GM12878 (cell line): Measurements from ENCODE around the gene OR1L8. TPM values are rescaled to one million over a fixed set of nuclear protein-coding genes. Genes with fewer than 3 reads are reported as not detected.

Source experiments
- ATAC-seq: fragments of 200-7000 bp; cut with Tn5 transposase; 3 replicates; pipeline ENCODE4 v1.9.1; 2020; ENCODE audit warnings: mild to moderate bottlenecking, moderate library complexity
- BruUV-seq: library from RNA; stranded (reverse); fragments of 400-500 nt; replicated peaks from 2 replicates; lab custom pipeline; 2021; lab: Mats Ljungman, UMichigan
- CTCF ChIA-PET: fragments of 300-600 bp; sonication (Branson Sonifier 250); formaldehyde crosslinking; extraction: SDS; loops from one replicate; lab custom pipeline; 2021; ENCODE audit warnings: inconsistent platforms; lab: Yijun Ruan, JAX
- POLR2A ChIA-PET: fragments of 350-600 bp; formaldehyde crosslinking; extraction: SDS; loops from one replicate; lab custom pipeline; 2021; ENCODE audit warnings: inconsistent platforms; lab: Charles Lee
- RAD21 ChIA-PET: fragments of 300-600 bp; sonication (Branson Sonifier 250); formaldehyde crosslinking; loops from one replicate; lab custom pipeline; 2023; ENCODE audit warnings: antibody characterized with exemption; ENCODE audit not compliant: unreplicated experiment; lab: Charles Lee
- SMC1A ChIA-PET: fragments of 300-600 bp; sonication (Branson Sonifier 250); formaldehyde crosslinking; loops from one replicate; lab custom pipeline; 2023; ENCODE audit not compliant: unreplicated experiment, uncharacterized antibody; lab: Charles Lee
- DNase-seq: peaks from one replicate; pipeline ENCODE4 v3.0.0-alpha.2; 2011; ENCODE audit warnings: low read depth, low spot score
- FAIRE-seq: peaks from 3 replicates; lab custom pipeline; 2011; peaks lifted over from hg19 to GRCh38; lab: Jason Lieb, UNC
- H2AFZ ChIP-seq: 2 replicates; pipeline ENCODE4 v1.6.0; 2011; ENCODE audit warnings: low read depth, low read length, control low read depth; ENCODE audit not compliant: control insufficient read depth
- H3K27ac ChIP-seq: 2 replicates; pipeline ENCODE4 v1.5.1; 2011; ENCODE audit warnings: control low read depth; ENCODE audit not compliant: control insufficient read depth, insufficient read depth
- H3K27me3 ChIP-seq, 2 experiments: replicated peaks in 1 of 2; 2 replicates each; pipeline versions ENCODE4 v1.6.0 to v1.6.1; 2011; ENCODE audit warnings: low read length in 1 of 2; ENCODE audit not compliant: control insufficient read depth in 2 of 2, insufficient read depth in 2 of 2
- H3K36me3 ChIP-seq, 2 experiments: 2 replicates each; pipeline ENCODE4 v1.5.1; 2011; ENCODE audit warnings: low read length in 1 of 2; ENCODE audit not compliant: control insufficient read depth in 2 of 2, insufficient read depth in 2 of 2
- H3K4me1 ChIP-seq: 2 replicates; pipeline ENCODE4 v1.6.1; 2011; ENCODE audit warnings: mild to moderate bottlenecking, low read length, moderate library complexity, mixed read lengths; ENCODE audit not compliant: control insufficient read depth, insufficient read depth
- H3K4me2 ChIP-seq: 2 replicates; pipeline ENCODE4 v1.6.0; 2011; ENCODE audit warnings: control low read depth; ENCODE audit not compliant: control insufficient read depth, insufficient read depth
- H3K4me3 ChIP-seq: fragments of 200-600 bp; sonication (generic); 2 replicates; pipeline ENCODE4 v1.5.1; 2016
- H3K79me2 ChIP-seq: 2 replicates; pipeline ENCODE4 v1.6.0; 2011; ENCODE audit warnings: low read length; ENCODE audit not compliant: control insufficient read depth, insufficient read depth
- H3K9ac ChIP-seq: 2 replicates; pipeline ENCODE4 v1.8.0; 2011; ENCODE audit warnings: low read length, control low read depth, mixed read lengths; ENCODE audit not compliant: control insufficient read depth, insufficient read depth
- H3K9me3 ChIP-seq: replicated peaks from 3 replicates; pipeline ENCODE4 v1.5.1; 2011; ENCODE audit warnings: mild to moderate bottlenecking, low read length; ENCODE audit not compliant: control insufficient read depth, insufficient read depth
- H4K20me1 ChIP-seq: 2 replicates; pipeline ENCODE4 v1.6.0; 2011; ENCODE audit not compliant: control insufficient read depth, insufficient read depth
- ATF7 ChIP-seq: fragments of 450-650 bp; IDR thresholded peaks from 2 replicates; pipeline ENCODE4 v1.6.1; 2016; ENCODE audit warnings: low read depth, mild to moderate bottlenecking
- BRCA1 ChIP-seq: IDR thresholded peaks from 2 replicates; pipeline ENCODE4 v1.6.1; 2011; ENCODE audit warnings: low read depth, low read length, improper control_type of control experiment
- CREM ChIP-seq: IDR thresholded peaks from 2 replicates; pipeline ENCODE4 v1.6.1; 2014; ENCODE audit warnings: antibody characterized with exemption, low read depth
- EGR1 ChIP-seq, 2 experiments: IDR thresholded peaks; 1 replicate in 1 of 2; 2 replicates in 1 of 2; pipeline ENCODE4 v1.6.1; 2011 to 2012; ENCODE audit warnings: low read depth in 2 of 2, low read length in 2 of 2, borderline replicate concordance in 1 of 2, mild to moderate bottlenecking in 1 of 2, moderate library complexity in 1 of 2
- IKZF1 ChIP-seq: fragments of 450-650 bp; conservative IDR thresholded peaks from 2 replicates; pipeline ENCODE4 v1.6.1; 2017; ENCODE audit warnings: antibody characterized with exemption, mild to moderate bottlenecking
- IRF4 ChIP-seq: IDR thresholded peaks from 2 replicates; pipeline ENCODE4 v1.6.1; 2011; ENCODE audit warnings: low read depth, low read length
- KLF5 ChIP-seq: fragments of 450-650 bp; IDR thresholded peaks from 2 replicates; pipeline ENCODE4 v1.6.1; 2014; ENCODE audit warnings: mild to moderate bottlenecking; ENCODE audit not compliant: partially characterized antibody
- MXI1 ChIP-seq: fragments of 150-350 bp; IDR thresholded peaks from 2 replicates; pipeline ENCODE4 v1.6.1; 2011; ENCODE audit warnings: low read depth, mild to moderate bottlenecking, inconsistent platforms, low read length, improper control_type of control experiment
- MYB ChIP-seq: fragments of 150-350 bp; IDR thresholded peaks from 2 replicates; pipeline ENCODE4 v1.6.1; 2014; ENCODE audit warnings: mild to moderate bottlenecking, low read depth, low read length, borderline replicate concordance
- NBN ChIP-seq: fragments of 450-650 bp; IDR thresholded peaks from 2 replicates; pipeline ENCODE4 v1.6.1; 2016
- NFXL1 ChIP-seq: fragments of 450-650 bp; IDR thresholded peaks from 2 replicates; pipeline ENCODE4 v1.6.1; 2017; ENCODE audit warnings: antibody characterized with exemption, mild to moderate bottlenecking, borderline replicate concordance
- SREBF2 ChIP-seq: IDR thresholded peaks from 2 replicates; pipeline ENCODE4 v1.6.1; 2012; ENCODE audit warnings: mild to moderate bottlenecking, low read length
- YY1 ChIP-seq: IDR thresholded peaks from 2 replicates; pipeline ENCODE4 v1.6.1; 2011; ENCODE audit warnings: low read depth, mild to moderate bottlenecking, low read length
- ZNF24 ChIP-seq: fragments of 450-650 bp; IDR thresholded peaks from 2 replicates; pipeline ENCODE4 v1.6.1; 2017; ENCODE audit warnings: antibody characterized with exemption, mild to moderate bottlenecking
- WGBS: methylation state at CpG from one replicate; pipeline ENCODE4 v1.1.6; 2016; ENCODE audit warnings: low lambda C conversion rate; ENCODE audit not compliant: insufficient replicate concordance, insufficient coverage; ENCODE audit errors: missing lambda C conversion rate; 5-methylcytosine and 5-hydroxymethylcytosine counted together
- in situ Hi-C: fragments of 300-500 bp; cut with MboI; formaldehyde crosslinking; loops from 9 replicates; pipeline ENCODE4 v1.14.3; 2018; ENCODE audit warnings: mixed read lengths
- intact Hi-C: fragments of 100-400 bp; cut with micrococcal nuclease; formaldehyde crosslinking; loops from one replicate; pipeline ENCODE4 v1.14.2; 2022; ENCODE audit not compliant: unreplicated experiment
- polyA plus RNA-seq, 11 experiments: library from polyadenylated mRNA; depleted of rRNA in 4 of 11; unstranded in 6 of 11; stranded (reverse) in 5 of 11; fragments of >200 nt; fragmentation: Nextera tagmentation in 4 of 11; fragmentation: Illumina TruSeq in 1 of 11; extraction: Ambion mirVana in 4 of 11; extraction: Trizol in 1 of 11; gene quantifications; 1 replicate in 1 of 11; 2 replicates in 10 of 11; pipeline versions ENCODE4 v1.2.1 to v1.2.3, GENCODE V29; 2011 to 2016; ENCODE audit warnings: inconsistent platforms in 2 of 11, missing spikeins in 2 of 11, low read depth in 1 of 11
- total RNA-seq, 4 experiments: library from RNA; depleted of rRNA in 3 of 4; stranded (reverse); fragments of >200 nt in 3 of 4; fragmentation: Illumina TruSeq in 1 of 4; extraction: Trizol in 1 of 4; gene quantifications; 2 replicates each; pipeline versions ENCODE4 v1.2.1 to v1.2.3, GENCODE V29; 2013 to 2021
- TF ChIP-seq, protein P1 (sequence below): fragments of 450-650 bp; IDR thresholded peaks from 2 replicates; pipeline ENCODE4 v1.6.1; 2017; ENCODE audit warnings: mild to moderate bottlenecking, low read depth, inconsistent platforms; ENCODE audit not compliant: poor library complexity, severe bottlenecking
- TF ChIP-seq, protein P2 (sequence below): fragments of 450-650 bp; IDR thresholded peaks from 2 replicates; pipeline ENCODE4 v1.6.1; 2016; ENCODE audit warnings: mild to moderate bottlenecking
- TF ChIP-seq, protein P3 (sequence below): fragments of 450-650 bp; formaldehyde crosslinking; IDR thresholded peaks from 2 replicates; pipeline ENCODE4 v1.4.0; 2022; ENCODE audit warnings: mild to moderate bottlenecking, moderate library complexity

OR1L8 gene
- total and polyA plus RNA-seq, 10 of the 15 experiments (the other 5 are each of a cell fraction or from before 2014, with no cell fraction given) = not detected

- ChIA-PET SMC1A (no interaction called here), CTCF (no interaction called here), RAD21 (no interaction called here), POLR2A (no interaction called here)
- H2AFZ ChIP-seq = no peak overlapping the region
- H3K27ac ChIP-seq = no peak overlapping the region
- H4K20me1 ChIP-seq = no peaks in the 10 kb centered on the region
- no peaks in the 10 kb centered on the region for H3K9me3 ChIP-seq
- H3K9ac ChIP-seq = no peak overlapping the region
- DNase-seq = no peak
- H3K79me2 ChIP-seq = no peaks in the 10 kb centered on the region
- in situ Hi-C loops = no loop called here
- no peak for FAIRE-seq
- H3K36me3 ChIP-seq = no peaks in the 10 kb centered on the region
- no peak overlapping the region for H3K4me3 ChIP-seq
- ATAC-seq = no peak
- intact Hi-C loops = no loop called here
- no TSS peak for BruUV-seq
- H3K4me1 ChIP-seq = no peaks in the 10 kb centered on the region
- no peak overlapping the region for H3K4me2 ChIP-seq
- H3K27me3 ChIP-seq = no peaks in the 10 kb centered on the region
- WGBS = 66% methylated on average over 9 of the region's 9 CpGs
- TF ChIP-seq, protein P1, sequence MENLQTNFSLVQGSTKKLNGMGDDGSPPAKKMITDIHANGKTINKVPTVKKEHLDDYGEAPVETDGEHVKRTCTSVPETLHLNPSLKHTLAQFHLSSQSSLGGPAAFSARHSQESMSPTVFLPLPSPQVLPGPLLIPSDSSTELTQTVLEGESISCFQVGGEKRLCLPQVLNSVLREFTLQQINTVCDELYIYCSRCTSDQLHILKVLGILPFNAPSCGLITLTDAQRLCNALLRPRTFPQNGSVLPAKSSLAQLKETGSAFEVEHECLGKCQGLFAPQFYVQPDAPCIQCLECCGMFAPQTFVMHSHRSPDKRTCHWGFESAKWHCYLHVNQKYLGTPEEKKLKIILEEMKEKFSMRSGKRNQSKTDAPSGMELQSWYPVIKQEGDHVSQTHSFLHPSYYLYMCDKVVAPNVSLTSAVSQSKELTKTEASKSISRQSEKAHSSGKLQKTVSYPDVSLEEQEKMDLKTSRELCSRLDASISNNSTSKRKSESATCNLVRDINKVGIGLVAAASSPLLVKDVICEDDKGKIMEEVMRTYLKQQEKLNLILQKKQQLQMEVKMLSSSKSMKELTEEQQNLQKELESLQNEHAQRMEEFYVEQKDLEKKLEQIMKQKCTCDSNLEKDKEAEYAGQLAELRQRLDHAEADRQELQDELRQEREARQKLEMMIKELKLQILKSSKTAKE = no peak
- TF ChIP-seq, protein P2, sequence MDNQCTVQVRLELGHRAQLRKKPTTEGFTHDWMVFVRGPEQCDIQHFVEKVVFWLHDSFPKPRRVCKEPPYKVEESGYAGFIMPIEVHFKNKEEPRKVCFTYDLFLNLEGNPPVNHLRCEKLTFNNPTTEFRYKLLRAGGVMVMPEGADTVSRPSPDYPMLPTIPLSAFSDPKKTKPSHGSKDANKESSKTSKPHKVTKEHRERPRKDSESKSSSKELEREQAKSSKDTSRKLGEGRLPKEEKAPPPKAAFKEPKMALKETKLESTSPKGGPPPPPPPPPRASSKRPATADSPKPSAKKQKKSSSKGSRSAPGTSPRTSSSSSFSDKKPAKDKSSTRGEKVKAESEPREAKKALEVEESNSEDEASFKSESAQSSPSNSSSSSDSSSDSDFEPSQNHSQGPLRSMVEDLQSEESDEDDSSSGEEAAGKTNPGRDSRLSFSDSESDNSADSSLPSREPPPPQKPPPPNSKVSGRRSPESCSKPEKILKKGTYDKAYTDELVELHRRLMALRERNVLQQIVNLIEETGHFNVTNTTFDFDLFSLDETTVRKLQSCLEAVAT = no peak
- no peak for TF ChIP-seq NBN
- TF ChIP-seq EGR1 (IDR thresholded peaks at IDR 0.05; ENCODE audit: borderline replicate concordance in 1 of 2, low read depth in 2 of 2, low read length in 2 of 2) = no peak
- TF ChIP-seq MXI1 = no peak
- no peak for TF ChIP-seq SREBF2
- no peak for TF ChIP-seq CREM
- TF ChIP-seq BRCA1 = no peak
- TF ChIP-seq ZNF24 = no peak
- TF ChIP-seq IRF4 = no peak
- TF ChIP-seq MYB = no peak
- no peak for TF ChIP-seq YY1
- no peak for TF ChIP-seq NFXL1
- TF ChIP-seq KLF5 = no peak
- no peak for TF ChIP-seq IKZF1
- TF ChIP-seq ATF7 = no peak
- TF ChIP-seq, protein P3, sequence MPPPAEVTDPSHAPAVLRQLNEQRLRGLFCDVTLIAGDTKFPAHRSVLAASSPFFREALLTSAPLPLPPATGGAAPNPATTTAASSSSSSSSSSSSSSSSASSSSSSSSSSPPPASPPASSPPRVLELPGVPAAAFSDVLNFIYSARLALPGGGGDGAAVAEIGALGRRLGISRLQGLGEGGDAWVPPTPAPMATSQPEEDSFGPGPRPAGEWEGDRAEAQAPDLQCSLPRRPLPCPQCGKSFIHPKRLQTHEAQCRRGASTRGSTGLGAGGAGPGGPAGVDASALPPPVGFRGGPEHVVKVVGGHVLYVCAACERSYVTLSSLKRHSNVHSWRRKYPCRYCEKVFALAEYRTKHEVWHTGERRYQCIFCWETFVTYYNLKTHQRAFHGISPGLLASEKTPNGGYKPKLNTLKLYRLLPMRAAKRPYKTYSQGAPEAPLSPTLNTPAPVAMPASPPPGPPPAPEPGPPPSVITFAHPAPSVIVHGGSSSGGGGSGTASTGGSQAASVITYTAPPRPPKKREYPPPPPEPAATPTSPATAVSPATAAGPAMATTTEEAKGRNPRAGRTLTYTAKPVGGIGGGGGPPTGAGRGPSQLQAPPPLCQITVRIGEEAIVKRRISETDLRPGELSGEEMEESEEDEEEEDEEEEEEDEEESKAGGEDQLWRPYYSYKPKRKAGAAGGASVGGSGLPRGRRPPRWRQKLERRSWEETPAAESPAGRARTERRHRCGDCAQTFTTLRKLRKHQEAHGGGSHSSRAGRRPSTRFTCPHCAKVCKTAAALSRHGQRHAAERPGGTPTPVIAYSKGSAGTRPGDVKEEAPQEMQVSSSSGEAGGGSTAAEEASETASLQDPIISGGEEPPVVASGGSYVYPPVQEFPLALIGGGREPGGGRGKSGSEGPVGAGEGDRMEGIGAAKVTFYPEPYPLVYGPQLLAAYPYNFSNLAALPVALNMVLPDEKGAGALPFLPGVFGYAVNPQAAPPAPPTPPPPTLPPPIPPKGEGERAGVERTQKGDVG (CRISPR knock-in tag) = no peak
These were observed 20.9 kb downstream of the OR1L8 start for GRCh38 chr9:122562134-122562760.
